T-helper 1 cell treated with Interleukin-12 subunit alpha and Interleukin-12 subunit beta and Interleukin-4 antibody, amounts not matched to agents 30 μg/mL and 1 μg/mL, for 36 hours (primary cell): Measurements from ENCODE around the gene SERP1.

Source experiments
- H3K27ac Mint-ChIP-seq: one replicate; pipeline ENCODE4 v1.8.0; 2021; ENCODE audit warnings: mild to moderate bottlenecking, mixed read lengths
- H3K27me3 Mint-ChIP-seq: one replicate; pipeline ENCODE4 v1.8.0; 2021; ENCODE audit warnings: low read depth, mixed read lengths
- H3K36me3 Mint-ChIP-seq: one replicate; pipeline ENCODE4 v1.8.0; 2021; ENCODE audit warnings: low read depth, mixed read lengths
- H3K4me1 Mint-ChIP-seq: one replicate; pipeline ENCODE4 v1.8.0; 2021; ENCODE audit warnings: low read depth, mixed read lengths
- H3K4me3 Mint-ChIP-seq: one replicate; pipeline ENCODE4 v1.8.0; 2021; ENCODE audit warnings: mild to moderate bottlenecking, moderate library complexity, mixed read lengths
- H3K9me3 Mint-ChIP-seq: one replicate; pipeline ENCODE4 v1.8.0; 2021; ENCODE audit warnings: mixed read lengths

Gene SERP1

GRCh38 chr3:150545419-150546225 is 674 bp downstream of the SERP1 start:
- peak overlapping the region; percentile 91 for H3K4me3 Mint-ChIP-seq
- H3K27ac Mint-ChIP-seq: peak overlapping the region; percentile 96
- no peaks in the 10 kb centered on the region for H3K27me3 Mint-ChIP-seq
- H3K36me3 Mint-ChIP-seq: peaks cover 35% of the 10 kb centered on the region
- H3K4me1 Mint-ChIP-seq: peaks cover 48% of the 10 kb centered on the region
- no peaks in the 10 kb centered on the region for H3K9me3 Mint-ChIP-seq

GRCh38 chr3:150544726-150545125 is 1.6 kb downstream of the SERP1 start:
- H3K9me3 Mint-ChIP-seq: no peaks in the 10 kb centered on the region
- peaks cover 32% of the 10 kb centered on the region for H3K36me3 Mint-ChIP-seq
- H3K27me3 Mint-ChIP-seq: no peaks in the 10 kb centered on the region
- H3K4me1 Mint-ChIP-seq: peaks cover 45% of the 10 kb centered on the region
- H3K27ac Mint-ChIP-seq: peak overlapping the region; percentile 53
- peak overlapping the region; percentile 91 for H3K4me3 Mint-ChIP-seq

GRCh38 chr3:150544041-150544440 is 2.3 kb downstream of the SERP1 start:
- Mint-ChIP-seq H3K4me1 (peaks cover 42% of the 10 kb centered on the region), H3K4me3 (peak overlapping the region; percentile 91), H3K27me3 (no peaks in the 10 kb centered on the region), H3K27ac (no peak overlapping the region), H3K9me3 (no peaks in the 10 kb centered on the region), H3K36me3 (peaks cover 30% of the 10 kb centered on the region)

DNA sequence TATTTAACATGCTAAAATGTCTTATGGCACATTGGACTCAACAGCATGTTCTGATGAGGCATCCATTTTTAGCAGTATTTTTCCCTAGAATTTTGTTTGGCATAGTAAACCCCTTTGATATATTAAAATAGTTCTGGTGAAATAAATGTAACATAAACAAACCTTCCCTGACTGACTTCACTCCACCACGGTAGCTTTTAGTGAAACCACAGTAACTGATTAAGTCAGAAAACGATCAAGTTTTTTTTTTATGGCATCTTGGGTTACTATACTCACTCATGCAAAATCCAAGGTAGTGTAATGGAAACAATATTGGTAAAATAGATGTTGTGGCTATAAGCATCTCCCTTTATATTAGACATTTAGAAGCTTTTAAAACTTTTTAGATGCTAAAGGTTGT is 2.8 kb downstream of the SERP1 start:
- H3K36me3 Mint-ChIP-seq: peaks cover 29% of the 10 kb centered on the region
- no peak overlapping the region for H3K4me3 Mint-ChIP-seq
- peaks cover 42% of the 10 kb centered on the region for H3K4me1 Mint-ChIP-seq
- H3K27me3 Mint-ChIP-seq: no peaks in the 10 kb centered on the region
- H3K27ac Mint-ChIP-seq: no peak overlapping the region
- no peaks in the 10 kb centered on the region for H3K9me3 Mint-ChIP-seq

DNA sequence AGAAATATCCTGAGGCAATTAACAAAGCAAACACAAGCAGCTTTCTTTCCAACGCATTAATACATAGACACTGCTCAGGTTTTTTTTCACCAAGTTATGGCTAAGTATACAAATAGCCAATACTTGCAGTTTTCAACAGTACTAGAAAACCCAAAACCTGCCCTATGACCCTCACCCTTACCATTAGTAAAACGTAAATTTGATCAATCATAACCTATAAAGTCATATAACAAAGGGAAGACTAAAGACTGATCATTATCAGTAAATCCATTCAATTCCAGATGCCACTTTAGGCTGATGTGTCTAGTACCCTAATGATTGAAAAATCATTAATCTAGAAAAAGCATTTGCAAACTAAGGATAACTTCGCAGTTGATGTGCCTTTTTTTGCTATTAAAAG is 3.2 kb downstream of the SERP1 start:
- Mint-ChIP-seq H3K36me3 (peaks cover 29% of the 10 kb centered on the region), H3K4me1 (peaks cover 38% of the 10 kb centered on the region), H3K9me3 (no peaks in the 10 kb centered on the region), H3K27ac (no peak overlapping the region), H3K4me3 (no peak overlapping the region), H3K27me3 (no peaks in the 10 kb centered on the region)

DNA sequence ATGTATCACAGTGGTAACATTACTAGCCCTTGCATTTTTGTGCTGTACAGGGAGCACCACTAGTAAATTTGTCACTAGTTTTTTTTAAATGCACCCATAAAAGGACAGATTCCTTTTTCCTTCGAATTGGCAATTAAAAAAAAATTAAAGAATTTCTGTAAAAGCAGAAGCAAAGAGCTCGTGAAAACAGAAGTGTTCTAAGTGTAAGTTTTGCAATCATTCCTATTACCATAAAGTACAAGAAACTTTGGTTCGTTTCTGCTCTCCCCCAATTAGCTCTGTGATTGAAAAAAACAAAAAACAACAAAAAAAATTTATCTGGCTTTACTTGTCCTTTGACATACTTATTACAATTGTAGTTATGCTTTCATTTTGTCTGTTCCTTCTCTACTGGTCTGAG is 5.3 kb downstream of the SERP1 start:
- no peaks in the 10 kb centered on the region for H3K27me3 Mint-ChIP-seq
- no peaks in the 10 kb centered on the region for H3K9me3 Mint-ChIP-seq
- no peak overlapping the region for H3K27ac Mint-ChIP-seq

GRCh38 chr3:150540297-150540696 is 6.0 kb downstream of the SERP1 start:
- H3K9me3 Mint-ChIP-seq: no peaks in the 10 kb centered on the region
- peaks cover 21% of the 10 kb centered on the region for H3K36me3 Mint-ChIP-seq
- no peaks in the 10 kb centered on the region for H3K27me3 Mint-ChIP-seq
- H3K4me3 Mint-ChIP-seq: no peak overlapping the region
- peaks cover 27% of the 10 kb centered on the region for H3K4me1 Mint-ChIP-seq
- H3K27ac Mint-ChIP-seq: no peak overlapping the region

More for the DNA sequence above, 5.3 kb downstream of the SERP1 start:
- Mint-ChIP-seq H3K4me3 (no peak overlapping the region), H3K36me3 (peaks cover 24% of the 10 kb centered on the region), H3K4me1 (peaks cover 29% of the 10 kb centered on the region)

DNA sequence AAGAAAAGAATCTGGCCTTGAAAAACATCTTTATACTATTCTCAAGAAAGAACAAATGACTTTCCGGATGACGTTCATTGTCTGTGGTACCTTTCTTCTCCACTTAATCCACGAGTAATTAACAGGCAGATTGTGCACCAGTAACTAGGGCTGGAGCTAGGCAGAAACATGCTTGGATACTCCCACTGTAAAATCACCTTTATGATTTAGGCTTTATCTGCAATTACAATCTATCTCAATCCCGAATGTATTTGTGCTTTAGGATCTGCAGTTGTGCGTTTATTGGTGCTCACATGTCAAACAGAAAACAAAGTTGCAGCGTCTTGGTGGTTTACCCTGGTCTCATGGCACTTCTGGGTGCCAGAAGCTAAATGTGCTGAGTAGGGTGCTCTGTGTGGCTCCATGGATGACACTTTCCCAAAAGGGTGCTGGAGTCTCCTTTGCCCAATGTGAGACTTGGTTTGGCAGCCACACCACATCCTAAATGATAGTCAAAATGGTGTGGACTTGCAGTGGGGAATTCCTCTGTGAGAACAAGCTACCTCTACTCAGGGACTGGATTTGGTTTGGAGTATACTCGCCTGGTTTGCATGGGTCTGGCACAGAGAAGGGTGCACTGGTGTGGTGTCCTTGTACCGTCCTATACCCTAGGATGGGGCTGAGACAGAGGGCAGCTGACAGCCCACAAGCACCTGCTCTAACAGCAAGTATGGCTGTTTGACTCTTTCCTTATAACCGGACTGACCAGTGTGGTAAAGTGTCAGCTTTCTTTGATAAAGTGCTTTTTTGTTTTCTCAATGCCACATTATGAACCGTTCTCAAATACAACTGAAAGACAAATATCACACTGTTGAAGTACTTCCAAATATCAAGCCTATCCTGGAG is 7.7 kb downstream of the SERP1 start:
- Mint-ChIP-seq H3K36me3 (peaks cover 17% of the 10 kb centered on the region), H3K27me3 (no peaks in the 10 kb centered on the region), H3K27ac (no peak overlapping the region), H3K4me1 (peaks cover 16% of the 10 kb centered on the region), H3K4me3 (no peak overlapping the region), H3K9me3 (no peaks in the 10 kb centered on the region)

- H3K36me3 Mint-ChIP-seq: no peaks in the 10 kb centered on the region
- no peak overlapping the region for H3K27ac Mint-ChIP-seq
Measured at GRCh38 chr3:150535204-150535603, 11.1 kb downstream of the SERP1 start.

DNA sequence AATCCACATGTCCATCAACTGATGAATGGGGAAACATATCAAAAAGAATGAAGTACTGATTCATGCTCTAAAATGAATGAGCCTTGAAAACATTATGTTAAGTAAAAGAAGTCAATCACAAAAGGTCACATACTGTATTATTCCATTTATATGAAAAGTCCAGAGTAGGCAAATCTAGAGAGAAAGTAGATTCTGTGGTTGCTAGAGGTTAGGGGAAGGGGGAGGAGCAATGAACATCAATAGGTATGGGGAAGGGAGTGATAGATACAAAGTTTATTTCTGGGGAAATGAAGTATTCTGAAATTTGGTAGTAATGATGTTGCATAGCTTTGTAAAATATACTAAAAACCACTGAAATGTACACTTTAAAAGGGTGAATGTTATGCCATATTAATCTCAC is 14.5 kb downstream of the SERP1 start:
- Mint-ChIP-seq H3K4me1 (peaks cover 4% of the 10 kb centered on the region), H3K27ac (no peak overlapping the region)

More at GRCh38 chr3:150535204-150535603, 11.1 kb downstream of the SERP1 start:
- Mint-ChIP-seq H3K4me3 (no peak overlapping the region), H3K9me3 (no peaks in the 10 kb centered on the region), H3K27me3 (no peaks in the 10 kb centered on the region), H3K4me1 (peaks cover 4% of the 10 kb centered on the region)

GRCh38 chr3:150528354-150528797 is 17.9 kb downstream of the SERP1 start:
- no peak overlapping the region for H3K4me3 Mint-ChIP-seq
- no peaks in the 10 kb centered on the region for H3K36me3 Mint-ChIP-seq
- no peak overlapping the region for H3K27ac Mint-ChIP-seq
- peaks cover under 1% of the 10 kb centered on the region for H3K27me3 Mint-ChIP-seq
- peaks cover 4% of the 10 kb centered on the region for H3K4me1 Mint-ChIP-seq
- no peaks in the 10 kb centered on the region for H3K9me3 Mint-ChIP-seq

More for the DNA sequence above, 14.5 kb downstream of the SERP1 start:
- no peaks in the 10 kb centered on the region for H3K9me3 Mint-ChIP-seq
- H3K27me3 Mint-ChIP-seq: no peaks in the 10 kb centered on the region
- H3K36me3 Mint-ChIP-seq: no peaks in the 10 kb centered on the region
- H3K4me3 Mint-ChIP-seq: no peak overlapping the region

DNA sequence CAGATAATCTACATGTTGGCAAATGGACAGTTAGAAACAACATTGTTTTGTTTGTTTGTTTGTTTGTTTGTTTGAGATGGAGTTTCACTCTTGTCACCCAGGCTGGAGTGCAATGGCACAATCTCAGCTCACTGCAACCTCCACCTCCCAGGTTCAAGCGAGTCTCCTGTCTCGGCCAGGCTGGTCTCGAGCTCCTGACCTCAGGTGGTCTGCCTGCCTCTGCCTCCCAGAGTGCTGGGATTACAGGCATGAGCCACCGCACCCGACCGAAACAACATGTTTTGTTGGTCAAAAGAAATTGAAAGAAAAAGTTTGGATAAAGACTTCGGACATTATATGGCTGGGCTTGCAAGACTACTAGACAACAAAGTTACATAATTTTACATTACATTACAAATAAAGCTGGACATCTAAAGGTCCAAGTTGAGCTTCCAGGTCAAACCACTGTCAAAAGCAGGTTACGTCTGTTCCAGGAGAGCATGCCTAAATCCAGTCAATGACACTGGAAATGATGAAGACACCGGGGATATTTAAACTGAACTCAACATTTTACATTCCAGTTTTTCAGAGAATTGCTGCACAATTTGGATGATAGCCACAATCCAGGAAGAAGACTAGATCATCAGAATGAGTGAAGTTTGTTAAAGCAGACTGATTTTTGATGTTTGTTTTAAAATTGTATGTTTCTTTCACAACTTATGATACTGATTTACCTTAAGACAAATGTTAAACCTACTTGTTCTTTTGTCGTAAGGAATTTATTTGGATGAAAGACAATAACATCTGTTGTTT is 18.6 kb downstream of the SERP1 start:
- H3K4me1 Mint-ChIP-seq: peaks cover 4% of the 10 kb centered on the region
- H3K36me3 Mint-ChIP-seq: no peaks in the 10 kb centered on the region
- peaks cover 8% of the 10 kb centered on the region for H3K27me3 Mint-ChIP-seq
- no peak overlapping the region for H3K4me3 Mint-ChIP-seq
- no peak overlapping the region for H3K27ac Mint-ChIP-seq
- no peaks in the 10 kb centered on the region for H3K9me3 Mint-ChIP-seq

GRCh38 chr3:150523538-150523937 is 22.8 kb downstream of the SERP1 start:
- Mint-ChIP-seq H3K36me3 (no peaks in the 10 kb centered on the region), H3K9me3 (no peaks in the 10 kb centered on the region), H3K4me1 (no peaks in the 10 kb centered on the region), H3K27me3 (peaks cover 8% of the 10 kb centered on the region), H3K4me3 (no peak overlapping the region), H3K27ac (no peak overlapping the region)

- Mint-ChIP-seq H3K4me1 (no peaks in the 10 kb centered on the region), H3K27me3 (peaks cover 8% of the 10 kb centered on the region), H3K36me3 (no peaks in the 10 kb centered on the region), H3K27ac (no peak overlapping the region), H3K9me3 (peaks cover 11% of the 10 kb centered on the region), H3K4me3 (no peak overlapping the region)
Measured at GRCh38 chr3:150521463-150521862, 24.8 kb downstream of the SERP1 start.
